ENCODE data around the gene SUCLG2.
"Not testable (repeated sequence)": the region's sequence is repeated elsewhere in the genome, so short reads cannot be mapped to it uniquely, and the experiment has no call there.

SUCLG2 gene

DNA sequence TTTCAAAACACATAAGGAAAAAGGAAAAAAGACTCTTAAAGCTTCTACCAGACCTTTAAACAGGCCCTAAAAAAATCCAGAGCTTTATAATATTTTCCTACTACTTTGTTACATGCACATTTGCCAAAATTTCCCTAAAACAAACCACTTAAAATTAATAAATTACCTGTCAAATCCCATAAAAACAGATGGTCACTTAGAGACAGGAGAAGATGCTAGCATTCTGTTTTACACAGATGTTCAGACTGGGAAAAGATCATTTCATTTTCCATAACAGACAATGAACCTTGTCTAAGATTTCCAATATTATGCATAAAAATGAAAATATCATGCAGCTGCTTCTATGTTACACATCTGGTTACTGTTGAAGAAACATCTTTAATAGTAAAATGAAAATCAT lies 66.6 kb downstream of the SUCLG2 start:
- no peak overlapping the region for H3K4me3 ChIP-seq (ENCODE audit: low read depth, low read length)
- in situ Hi-C loops (cut with HindIII; ENCODE audit: low sequenced_read_pairs) = no loop called here
- DNase-seq (ENCODE audit: low read depth) = no peak
- TF ChIP-seq, protein P1, sequence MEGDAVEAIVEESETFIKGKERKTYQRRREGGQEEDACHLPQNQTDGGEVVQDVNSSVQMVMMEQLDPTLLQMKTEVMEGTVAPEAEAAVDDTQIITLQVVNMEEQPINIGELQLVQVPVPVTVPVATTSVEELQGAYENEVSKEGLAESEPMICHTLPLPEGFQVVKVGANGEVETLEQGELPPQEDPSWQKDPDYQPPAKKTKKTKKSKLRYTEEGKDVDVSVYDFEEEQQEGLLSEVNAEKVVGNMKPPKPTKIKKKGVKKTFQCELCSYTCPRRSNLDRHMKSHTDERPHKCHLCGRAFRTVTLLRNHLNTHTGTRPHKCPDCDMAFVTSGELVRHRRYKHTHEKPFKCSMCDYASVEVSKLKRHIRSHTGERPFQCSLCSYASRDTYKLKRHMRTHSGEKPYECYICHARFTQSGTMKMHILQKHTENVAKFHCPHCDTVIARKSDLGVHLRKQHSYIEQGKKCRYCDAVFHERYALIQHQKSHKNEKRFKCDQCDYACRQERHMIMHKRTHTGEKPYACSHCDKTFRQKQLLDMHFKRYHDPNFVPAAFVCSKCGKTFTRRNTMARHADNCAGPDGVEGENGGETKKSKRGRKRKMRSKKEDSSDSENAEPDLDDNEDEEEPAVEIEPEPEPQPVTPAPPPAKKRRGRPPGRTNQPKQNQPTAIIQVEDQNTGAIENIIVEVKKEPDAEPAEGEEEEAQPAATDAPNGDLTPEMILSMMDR (IDR thresholded peaks at IDR 0.05; ENCODE audit: low read depth, low read length, missing control alignments) = no peak

DNA sequence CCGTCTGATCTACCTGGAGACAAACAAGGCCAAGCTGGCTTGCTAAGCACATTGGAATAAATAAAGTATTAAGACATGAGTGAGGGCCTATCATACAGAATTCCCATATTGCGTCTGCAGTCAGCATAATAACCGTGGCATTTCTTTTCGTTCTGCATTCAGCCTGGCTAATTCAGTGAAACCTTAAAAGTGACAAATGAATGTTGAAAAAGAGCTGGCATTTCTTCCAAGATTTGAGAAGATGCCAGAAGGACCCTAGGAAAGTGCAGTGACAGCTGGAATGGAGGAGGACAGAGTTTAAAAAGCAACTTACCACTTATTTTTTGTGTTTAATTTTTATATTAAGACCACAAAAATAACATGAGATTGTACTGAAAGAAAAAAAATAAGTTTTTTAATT lies 67.1 kb downstream of the SUCLG2 start:
- TF ChIP-seq, protein P1 (IDR thresholded peaks at IDR 0.05; ENCODE audit: low read depth, low read length, missing control alignments) = no peak
- H3K4me3 ChIP-seq (ENCODE audit: low read depth, low read length) = no peak overlapping the region
- DNase-seq (ENCODE audit: low read depth) = no peak
- in situ Hi-C loops (cut with HindIII; ENCODE audit: low sequenced_read_pairs) = no loop called here

DNA sequence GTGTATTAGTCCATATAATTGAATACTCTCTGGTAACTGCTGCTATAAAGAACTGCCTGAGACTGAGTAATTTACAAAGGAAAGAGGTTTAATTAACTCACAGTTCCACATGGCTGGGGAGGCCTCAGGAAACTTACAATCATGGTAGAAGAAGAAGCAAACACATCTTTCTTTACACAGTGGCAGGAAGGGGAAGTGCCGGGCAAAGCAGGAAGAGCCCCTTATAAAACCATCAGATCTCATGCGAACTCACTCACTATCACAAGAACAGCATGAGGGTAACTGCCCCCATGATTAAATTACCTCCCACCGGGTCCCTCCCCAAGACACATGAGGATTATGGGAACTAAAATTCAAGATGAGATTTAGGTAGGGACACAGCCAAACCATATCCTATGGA lies 69.8 kb downstream of the SUCLG2 start:
- DNase-seq (ENCODE audit: low read depth); H3K4me3 ChIP-seq (ENCODE audit: low read depth, low read length); in situ Hi-C loops (cut with HindIII; ENCODE audit: low sequenced_read_pairs): not testable (repeated sequence)

DNA sequence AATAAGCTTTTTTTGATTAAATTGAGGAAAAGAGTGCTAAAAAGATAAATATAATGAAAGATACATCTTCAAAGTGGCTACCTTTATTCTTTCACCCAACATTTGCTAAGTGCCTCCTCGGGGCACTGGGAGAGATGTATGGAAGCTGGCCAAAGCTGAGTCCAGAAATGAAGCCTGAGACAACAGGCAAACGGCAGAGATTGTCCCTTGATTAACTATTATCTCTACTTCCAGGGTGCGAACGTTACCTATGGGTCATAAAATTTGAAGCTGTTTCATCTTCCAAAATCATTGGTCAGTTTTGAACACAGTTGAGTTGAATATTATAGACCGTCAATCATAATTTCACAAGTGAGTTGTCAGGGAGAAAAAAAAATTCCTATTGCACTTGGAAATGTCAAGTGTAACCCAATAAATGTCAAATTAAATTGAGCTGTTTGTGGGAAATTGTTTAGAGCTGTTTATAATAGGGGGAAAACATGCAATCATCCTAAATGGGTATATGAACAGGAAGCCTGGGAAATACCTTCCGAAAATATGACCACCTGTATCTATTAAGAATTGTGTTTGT lies 73.9 kb downstream of the SUCLG2 start:
- in situ Hi-C loops (cut with HindIII; ENCODE audit: low sequenced_read_pairs) = no loop called here
- H3K4me3 ChIP-seq (ENCODE audit: low read depth, low read length) = no peak overlapping the region
- TF ChIP-seq, protein P1 (IDR thresholded peaks at IDR 0.05; ENCODE audit: low read depth, low read length, missing control alignments) = no peak
- no peak for DNase-seq (ENCODE audit: low read depth)

DNA sequence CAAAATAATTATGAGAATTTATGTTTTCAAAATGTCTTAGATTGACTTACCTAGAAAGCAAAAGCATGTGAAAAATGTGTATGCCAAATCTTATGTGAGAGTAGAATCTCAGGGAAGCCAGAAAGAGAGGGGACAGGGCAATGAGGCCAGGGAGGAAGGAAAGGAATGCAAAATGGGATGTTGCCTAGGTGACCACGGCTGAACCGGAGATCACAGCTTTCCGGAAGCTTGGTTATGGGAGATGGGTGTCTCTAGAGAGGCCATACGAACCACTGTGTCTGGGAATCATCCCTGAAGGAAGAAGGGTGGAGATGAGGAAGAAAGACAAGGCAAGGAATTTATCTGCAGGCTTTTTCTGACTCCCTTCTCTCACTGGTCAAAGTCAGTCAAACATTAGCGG lies 76.0 kb downstream of the SUCLG2 start:
- in situ Hi-C loops (cut with HindIII; ENCODE audit: low sequenced_read_pairs) = loop anchor here (5.0 kb wide), 1 partner anchor 104 kb away; no protein-coding TSS in a partner anchor
- TF ChIP-seq, protein P1 (IDR thresholded peaks at IDR 0.05; ENCODE audit: low read depth, low read length, missing control alignments) = no peak
- DNase-seq (ENCODE audit: low read depth) = no peak
- no peak overlapping the region for H3K4me3 ChIP-seq (ENCODE audit: low read depth, low read length)

DNA sequence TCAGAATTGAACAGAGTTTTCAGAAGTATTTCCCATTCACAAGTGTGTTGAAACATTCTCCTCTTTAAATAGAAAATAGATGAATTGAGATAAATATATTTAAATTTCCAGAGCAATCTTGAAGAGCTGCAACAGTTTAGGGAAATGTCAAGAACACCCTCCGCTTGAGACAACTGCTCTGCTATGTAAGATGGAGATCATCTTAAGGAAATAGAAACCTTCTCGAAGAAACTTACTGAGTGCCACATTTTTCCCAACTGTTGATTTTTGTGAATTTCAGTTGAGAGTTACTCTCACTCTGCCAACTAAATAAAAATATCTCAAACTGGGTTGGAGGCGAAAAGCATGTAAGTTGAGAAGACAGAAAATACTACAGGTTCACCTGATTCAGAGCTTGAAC lies 78.0 kb downstream of the SUCLG2 start:
- TF ChIP-seq, protein P1 (IDR thresholded peaks at IDR 0.05; ENCODE audit: low read depth, low read length, missing control alignments) = no peak
- in situ Hi-C loops (cut with HindIII; ENCODE audit: low sequenced_read_pairs) = loop anchor here (5.0 kb wide), 1 partner anchor 106 kb away; no protein-coding TSS in a partner anchor
- no peak for DNase-seq (ENCODE audit: low read depth)
- H3K4me3 ChIP-seq (ENCODE audit: low read depth, low read length) = no peak overlapping the region

DNA sequence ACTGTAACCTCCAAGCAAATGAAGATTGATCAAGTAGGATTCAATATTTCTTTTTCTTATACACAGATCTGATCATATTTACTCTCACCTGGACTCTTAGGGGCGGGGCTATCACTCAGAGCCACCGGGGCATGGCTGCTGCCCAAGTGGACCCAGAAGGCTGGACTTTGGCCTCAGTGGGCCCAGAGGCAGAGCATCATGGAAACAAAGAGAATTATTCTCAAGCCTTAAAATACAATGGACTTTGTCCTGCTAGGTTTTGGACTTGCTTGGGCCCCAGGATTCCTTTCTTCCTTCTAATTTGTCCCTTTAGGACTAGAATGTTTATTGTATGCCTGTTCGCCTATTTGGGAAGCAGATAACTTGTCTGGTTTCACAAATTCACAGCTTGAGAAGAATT lies 85.1 kb downstream of the SUCLG2 start:
- no peak overlapping the region for H3K4me3 ChIP-seq (ENCODE audit: low read depth, low read length)
- TF ChIP-seq, protein P1 (IDR thresholded peaks at IDR 0.05; ENCODE audit: low read depth, low read length, missing control alignments) = no peak
- in situ Hi-C loops (cut with HindIII; ENCODE audit: low sequenced_read_pairs) = no loop called here
- DNase-seq (ENCODE audit: low read depth) = no peak
